Kidney epithelial cell (primary cell): ENCODE data around the gene TEX54. TPM values are rescaled to one million over a fixed set of nuclear protein-coding genes. Genes with fewer than 3 reads are reported as not detected.
"Not testable (repeated sequence)": the region's sequence is repeated elsewhere in the genome, so short reads cannot be mapped to it uniquely, and the experiment has no call there.

ENCODE experiments used
- DNase-seq: peaks from one replicate; pipeline ENCODE4 v3.0.0-alpha.2; 2010; ENCODE audit warnings: low read depth
- H3K27me3 ChIP-seq: 2 replicates; pipeline ENCODE4 v1.6.0; 2011; ENCODE audit warnings: low read length; ENCODE audit not compliant: control insufficient read depth, insufficient read depth
- H3K36me3 ChIP-seq: 2 replicates; pipeline ENCODE4 v1.5.1; 2011; ENCODE audit warnings: low read length; ENCODE audit not compliant: control insufficient read depth, insufficient read depth
- H3K4me3 ChIP-seq: 2 replicates; pipeline ENCODE4 v1.5.1; 2011; ENCODE audit warnings: low read depth, mild to moderate bottlenecking, control low read depth, low read length
- total RNA-seq: library from RNA; depleted of rRNA; stranded (reverse); fragments of >200 nt; gene quantifications from 2 replicates; pipeline ENCODE4 v1.2.3, GENCODE V29; 2015
- TF ChIP-seq, protein P1 (sequence below): IDR thresholded peaks from 2 replicates; pipeline ENCODE4 v1.5.1; 2011; ENCODE audit warnings: mild to moderate bottlenecking, moderate library complexity, low read length, control low read depth, inconsistent platforms; ENCODE audit not compliant: insufficient read depth, poor library complexity, severe bottlenecking

TEX54 gene
- total RNA-seq, 1 donor from 2014 or later = not detected

DNA sequence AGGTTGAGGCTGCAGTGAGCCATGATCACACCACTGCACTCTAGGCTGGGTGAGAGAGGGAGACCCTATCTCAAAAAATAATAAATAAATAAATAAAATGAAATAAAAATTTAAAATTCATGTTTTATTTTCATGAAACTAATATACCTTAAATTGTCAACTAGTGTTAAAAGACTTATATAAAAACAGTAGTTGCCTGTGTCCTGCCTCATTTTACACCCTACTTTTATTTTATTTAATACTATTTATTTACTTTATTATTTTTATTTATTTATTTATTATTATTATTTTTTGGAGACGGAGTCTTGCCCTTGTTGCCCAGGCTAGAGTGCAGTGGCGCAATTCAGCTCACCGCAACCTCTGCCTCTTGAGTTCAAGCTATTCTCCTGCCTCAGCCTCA lies 11.5 kb upstream of the TEX54 start:
- no peak for DNase-seq
- H3K36me3 ChIP-seq = no peaks in the 10 kb centered on the region
- no peaks in the 10 kb centered on the region for H3K27me3 ChIP-seq
- TF ChIP-seq, protein P1, sequence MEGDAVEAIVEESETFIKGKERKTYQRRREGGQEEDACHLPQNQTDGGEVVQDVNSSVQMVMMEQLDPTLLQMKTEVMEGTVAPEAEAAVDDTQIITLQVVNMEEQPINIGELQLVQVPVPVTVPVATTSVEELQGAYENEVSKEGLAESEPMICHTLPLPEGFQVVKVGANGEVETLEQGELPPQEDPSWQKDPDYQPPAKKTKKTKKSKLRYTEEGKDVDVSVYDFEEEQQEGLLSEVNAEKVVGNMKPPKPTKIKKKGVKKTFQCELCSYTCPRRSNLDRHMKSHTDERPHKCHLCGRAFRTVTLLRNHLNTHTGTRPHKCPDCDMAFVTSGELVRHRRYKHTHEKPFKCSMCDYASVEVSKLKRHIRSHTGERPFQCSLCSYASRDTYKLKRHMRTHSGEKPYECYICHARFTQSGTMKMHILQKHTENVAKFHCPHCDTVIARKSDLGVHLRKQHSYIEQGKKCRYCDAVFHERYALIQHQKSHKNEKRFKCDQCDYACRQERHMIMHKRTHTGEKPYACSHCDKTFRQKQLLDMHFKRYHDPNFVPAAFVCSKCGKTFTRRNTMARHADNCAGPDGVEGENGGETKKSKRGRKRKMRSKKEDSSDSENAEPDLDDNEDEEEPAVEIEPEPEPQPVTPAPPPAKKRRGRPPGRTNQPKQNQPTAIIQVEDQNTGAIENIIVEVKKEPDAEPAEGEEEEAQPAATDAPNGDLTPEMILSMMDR = no peak
- no peak overlapping the region for H3K4me3 ChIP-seq

DNA sequence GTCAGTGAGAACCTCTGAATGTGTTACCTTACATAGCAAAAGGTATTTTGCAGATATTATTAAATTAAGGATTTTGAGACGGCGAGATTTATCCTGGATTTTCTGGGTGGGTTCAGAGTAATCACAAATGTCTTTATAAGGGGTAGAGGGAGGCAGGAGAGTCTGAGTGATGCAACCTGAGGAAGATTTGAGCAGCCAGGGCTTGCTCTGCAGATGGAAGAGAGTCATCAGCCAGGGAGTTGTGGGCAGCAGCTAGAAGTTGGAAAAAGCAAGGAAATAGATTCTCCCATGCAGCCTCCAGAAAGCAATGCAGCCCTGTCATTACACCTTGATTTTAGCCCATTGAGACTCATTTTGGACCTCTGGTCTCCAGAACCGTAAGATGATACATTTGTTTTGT lies 10.8 kb upstream of the TEX54 start:
- H3K27me3 ChIP-seq = no peaks in the 10 kb centered on the region
- TF ChIP-seq, protein P1 = no peak
- DNase-seq = no peak
- no peaks in the 10 kb centered on the region for H3K36me3 ChIP-seq
- H3K4me3 ChIP-seq = no peak overlapping the region

DNA sequence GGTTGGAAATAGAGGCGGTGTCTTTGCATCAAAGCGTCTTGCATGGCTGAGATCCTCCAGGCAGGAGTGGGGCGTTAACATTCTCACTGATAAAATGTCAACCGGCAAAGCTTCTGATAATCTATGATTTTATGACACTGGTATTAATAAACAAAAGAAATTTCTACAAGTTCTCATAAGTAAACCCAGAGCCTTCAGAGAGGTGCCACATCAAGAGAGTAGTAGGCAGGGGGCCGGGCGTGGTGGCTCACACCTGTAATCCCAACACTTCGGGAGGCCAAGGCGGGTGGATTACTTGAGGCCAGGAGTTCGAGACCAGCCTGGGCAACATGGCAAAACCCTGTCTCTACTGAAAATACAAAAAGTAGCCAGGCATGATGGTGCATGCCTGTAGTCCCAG lies 10.2 kb upstream of the TEX54 start:
- H3K4me3 ChIP-seq, DNase-seq, H3K27me3 ChIP-seq, H3K36me3 ChIP-seq: not testable (repeated sequence)

DNA sequence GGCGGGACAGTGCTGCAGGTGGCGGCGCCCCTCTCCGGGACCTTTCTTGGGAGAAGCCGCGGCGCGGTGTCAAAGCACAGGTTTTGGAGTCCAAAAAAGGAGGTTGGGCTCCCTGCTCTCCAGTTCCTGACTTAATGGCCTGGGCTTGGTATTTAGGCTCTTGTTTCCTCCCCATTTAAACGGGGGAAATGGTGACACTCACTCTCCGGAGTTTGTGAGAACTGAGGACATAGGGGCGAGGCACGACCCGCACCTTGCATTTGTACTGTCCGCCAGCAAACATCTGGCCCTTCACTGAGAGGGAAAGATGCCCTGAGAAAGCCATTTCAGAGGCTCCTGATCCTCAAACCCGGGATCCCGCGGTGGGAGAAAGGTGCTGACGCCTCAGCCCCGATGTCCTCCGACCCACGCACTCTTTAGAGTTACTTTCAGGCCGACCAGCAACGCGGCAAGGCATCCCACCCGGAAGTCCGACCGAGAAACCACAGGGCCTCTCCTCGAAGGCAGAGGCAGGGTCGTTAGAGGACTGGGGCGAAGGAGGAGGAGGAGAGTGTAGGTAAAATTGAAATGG lies 9.6 kb upstream of the TEX54 start:
- no peak for DNase-seq
- TF ChIP-seq, protein P1 = no peak

DNA sequence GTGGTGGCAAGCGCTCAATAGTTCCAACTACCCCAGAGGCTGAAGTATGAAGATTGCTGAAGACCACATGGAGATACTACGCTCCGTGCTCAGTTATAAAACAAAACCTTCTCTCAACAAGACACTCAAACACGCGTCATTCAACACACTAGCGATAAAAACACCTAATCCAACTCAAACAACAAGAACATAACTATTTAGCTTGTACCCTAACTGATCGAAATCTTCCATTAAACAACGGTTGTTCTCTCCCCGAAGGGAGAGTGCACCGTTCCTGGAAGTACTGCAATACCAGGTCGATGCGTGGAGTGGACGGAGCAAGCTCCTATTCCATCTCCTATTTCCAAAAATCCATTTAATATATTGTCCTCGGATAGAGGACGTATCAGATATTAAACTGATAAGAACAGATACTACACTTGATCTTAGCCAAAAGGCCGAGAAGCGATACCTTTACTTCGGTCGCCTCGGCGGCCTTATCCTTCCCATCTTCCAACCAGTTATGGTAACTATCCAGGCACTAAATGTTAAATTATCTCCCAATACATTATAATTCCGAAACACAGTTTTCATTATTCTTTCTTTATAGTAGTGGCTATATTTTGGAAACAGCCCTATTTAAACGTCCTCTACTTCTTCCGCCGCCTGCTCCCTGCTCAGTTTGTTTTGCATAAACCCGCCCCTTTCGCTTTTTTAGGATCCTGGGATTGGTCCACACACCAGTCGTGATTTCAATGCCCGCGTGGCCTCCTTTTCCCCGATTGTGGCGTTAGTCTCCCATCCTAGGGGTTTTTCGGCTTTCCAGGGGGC lies 8.9 kb upstream of the TEX54 start:
- Histone ChIP-seq H3K36me3 (no peaks in the 10 kb centered on the region), H3K27me3 (no peaks in the 10 kb centered on the region), H3K4me3 (peak overlapping the region; percentile 25)
- TF ChIP-seq, protein P1 = no peak
- DNase-seq = peak; percentile 99

More for the DNA sequence above, 9.6 kb upstream of the TEX54 start:
- Histone ChIP-seq H3K4me3 (peak overlapping the region; percentile 25), H3K27me3 (no peaks in the 10 kb centered on the region), H3K36me3 (no peaks in the 10 kb centered on the region)

DNA sequence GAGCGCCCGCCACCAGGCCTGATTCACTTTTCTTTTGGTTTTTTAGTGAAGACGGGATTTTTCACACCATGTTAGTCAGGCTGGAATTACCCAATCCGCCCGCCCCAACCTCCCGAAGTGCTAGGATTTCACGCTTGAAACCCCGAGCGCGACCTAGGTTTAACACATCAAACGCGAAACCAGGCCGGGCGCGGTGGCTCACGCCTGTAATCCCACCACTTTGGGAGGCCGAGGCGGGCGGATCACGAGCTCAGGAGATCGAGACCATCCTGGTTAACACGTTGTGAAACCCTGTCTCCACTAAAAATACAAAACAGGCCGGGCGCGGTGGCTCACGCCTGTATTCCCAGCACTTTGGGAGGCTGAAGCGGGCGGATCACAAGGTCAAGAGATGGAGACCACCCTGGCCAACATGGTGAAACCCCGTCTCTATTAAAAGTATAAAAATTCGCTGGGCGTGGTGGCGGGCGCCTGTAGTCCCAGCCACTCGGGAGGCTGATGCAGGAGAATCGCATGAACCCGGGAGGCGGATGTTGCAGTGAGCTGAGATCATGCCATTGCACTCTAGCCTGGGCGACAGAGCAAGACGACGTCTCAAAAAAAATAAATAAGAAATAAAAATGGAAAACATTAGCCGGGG lies 8.2 kb upstream of the TEX54 start:
- not testable (repeated sequence) for H3K27me3 ChIP-seq, DNase-seq, H3K36me3 ChIP-seq

More for the DNA sequence above, 8.2 kb upstream of the TEX54 start:
- H3K4me3 ChIP-seq = peak overlapping the region; percentile 87
